HS-5 (cell line): ENCODE measurements around the gene COL9A3.

Source experiments
- DNase-seq: peaks from one replicate; pipeline ENCODE4 v3.0.0-alpha.2; 2012; ENCODE audit warnings: low read depth

Gene COL9A3

DNA sequence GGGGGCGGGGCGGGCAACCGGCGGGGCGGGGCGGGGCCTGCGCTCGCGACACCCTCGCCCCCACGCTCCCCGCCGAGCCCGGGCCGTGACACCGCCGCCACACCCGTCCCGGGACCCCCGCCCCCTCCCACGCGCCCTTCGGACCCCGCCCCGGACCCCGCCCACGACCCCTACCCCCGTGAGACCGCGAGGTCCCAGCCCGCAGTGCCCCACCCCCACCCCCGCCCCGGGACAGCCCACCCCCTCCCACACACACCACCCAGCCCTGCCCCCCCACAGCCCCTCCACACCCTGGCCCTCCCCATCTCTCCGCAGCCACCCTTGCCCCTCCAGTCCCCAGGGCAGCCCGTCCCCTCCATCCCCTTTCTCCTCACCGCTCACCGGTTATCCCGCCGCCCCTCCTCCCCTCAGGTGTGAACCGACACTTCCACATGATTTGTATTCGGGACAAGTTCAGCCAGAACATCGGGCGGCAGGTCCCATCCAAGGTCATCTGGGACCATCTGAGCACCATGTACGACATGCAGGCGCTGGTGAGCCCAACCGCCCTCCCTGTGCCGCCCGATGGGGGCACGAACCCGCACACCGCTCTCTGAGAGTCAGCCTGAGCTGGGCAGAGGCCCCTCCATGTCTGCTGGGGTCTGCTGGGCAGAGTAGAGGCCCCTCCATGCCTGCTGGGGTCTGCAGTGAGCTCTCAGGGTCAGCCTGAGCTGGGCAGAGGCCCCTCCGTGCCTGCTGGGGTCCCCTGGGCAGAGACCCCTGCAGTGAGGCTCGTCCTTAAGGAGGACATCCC is 20.0 kb upstream of the COL9A3 start:
- DNase-seq: no peak

DNA sequence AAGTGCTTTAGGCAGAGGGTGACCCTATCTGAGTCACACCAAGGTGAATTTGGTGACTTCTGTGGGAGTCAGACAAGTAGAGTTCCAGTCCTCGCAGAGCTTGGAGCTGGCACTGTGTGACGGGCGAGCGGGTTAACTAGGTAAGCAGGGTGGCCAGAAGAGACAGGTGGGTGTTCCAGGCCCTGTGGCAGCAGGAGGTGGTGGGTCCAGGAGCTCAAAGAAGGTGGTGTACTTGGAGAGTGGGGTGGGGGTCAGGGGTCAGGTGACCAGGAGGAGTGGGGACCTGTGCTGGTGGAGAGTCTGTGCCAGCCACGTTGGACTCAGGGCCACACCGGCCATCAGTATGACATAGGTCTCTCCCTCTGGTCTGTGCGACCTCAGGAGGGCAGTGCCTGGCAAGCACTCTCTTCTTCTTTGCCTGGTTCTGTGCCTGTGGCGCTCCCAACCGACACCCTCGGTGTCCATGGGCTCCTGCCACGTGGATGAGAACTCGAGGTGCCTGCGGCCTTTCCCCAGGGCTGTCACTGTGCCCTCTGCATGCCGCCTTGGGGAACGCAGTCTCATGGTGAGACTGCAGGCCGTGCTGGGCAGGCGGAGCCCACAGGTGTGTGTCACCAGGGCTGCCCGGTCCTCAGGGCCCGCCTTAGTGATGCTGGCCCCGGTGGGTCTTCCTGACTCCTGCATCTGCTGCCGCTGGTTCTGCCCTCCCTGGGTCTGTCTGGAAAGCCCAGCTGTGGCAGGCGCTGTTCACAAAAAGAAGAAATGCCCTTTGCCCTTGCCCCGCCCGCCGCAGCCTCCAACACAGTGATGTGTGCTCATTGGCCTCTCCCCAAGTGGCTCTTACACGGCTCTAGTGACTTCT is 18.9 kb upstream of the COL9A3 start:
- no peak for DNase-seq

DNA sequence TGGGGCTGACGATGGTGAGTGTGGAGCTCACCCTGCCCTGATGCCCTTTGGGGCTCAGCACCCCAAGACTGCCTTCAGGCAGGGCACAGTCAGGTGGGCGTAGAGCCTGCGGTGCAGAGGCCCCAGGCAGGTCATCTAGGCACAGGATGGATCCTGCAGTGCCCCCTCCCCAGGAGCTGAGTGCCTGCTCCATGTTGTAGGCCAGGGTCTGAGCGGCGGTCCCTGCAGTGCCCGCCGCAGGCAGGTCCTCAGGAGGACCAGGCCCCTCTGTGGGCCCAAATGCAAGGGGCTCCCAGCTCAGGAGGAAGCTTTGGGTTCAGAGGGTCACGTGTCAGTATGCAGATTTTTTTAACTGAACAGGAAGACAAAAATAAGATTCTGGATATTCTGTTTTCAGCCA is 17.8 kb upstream of the COL9A3 start:
- no peak for DNase-seq

DNA sequence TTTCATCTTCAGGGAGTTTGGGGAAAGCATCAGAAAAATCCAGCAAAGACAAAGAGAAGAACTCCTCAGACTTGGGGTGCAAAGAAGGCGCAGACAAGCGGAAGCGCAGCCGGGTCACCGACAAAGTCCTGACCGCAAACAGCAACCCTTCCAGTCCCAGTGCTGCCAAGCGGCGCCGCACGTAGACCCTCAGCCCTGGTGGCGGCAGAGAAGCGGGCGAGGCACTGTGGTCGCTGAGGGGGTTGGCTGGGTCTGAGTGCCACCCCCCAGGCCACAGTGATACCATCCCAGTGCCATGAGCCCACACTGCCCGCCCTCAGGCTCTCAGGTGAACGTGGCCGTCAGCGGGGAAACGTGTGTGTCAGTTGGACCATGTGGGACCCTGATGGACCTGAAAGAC is 17.4 kb upstream of the COL9A3 start:
- no peak for DNase-seq

DNA sequence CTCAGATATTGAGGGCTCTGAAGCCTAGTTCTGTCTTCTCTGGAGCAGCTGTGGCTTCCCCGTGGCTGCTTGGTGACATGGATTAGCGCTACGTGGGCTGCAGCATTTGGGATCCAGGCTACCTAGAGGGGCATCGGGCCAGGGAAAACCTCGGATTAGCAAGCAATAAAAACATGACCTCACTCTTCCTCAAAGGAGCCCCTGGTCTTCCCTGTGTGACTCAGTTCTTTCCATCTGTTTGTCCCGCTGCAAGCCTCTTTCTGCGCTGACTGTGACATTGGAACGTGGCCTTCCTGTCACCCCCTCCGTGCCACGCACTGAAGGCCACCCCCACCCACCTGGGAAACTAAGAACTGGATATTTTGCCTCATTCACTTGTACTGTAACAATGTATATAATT is 17.0 kb upstream of the COL9A3 start:
- no peak for DNase-seq

DNA sequence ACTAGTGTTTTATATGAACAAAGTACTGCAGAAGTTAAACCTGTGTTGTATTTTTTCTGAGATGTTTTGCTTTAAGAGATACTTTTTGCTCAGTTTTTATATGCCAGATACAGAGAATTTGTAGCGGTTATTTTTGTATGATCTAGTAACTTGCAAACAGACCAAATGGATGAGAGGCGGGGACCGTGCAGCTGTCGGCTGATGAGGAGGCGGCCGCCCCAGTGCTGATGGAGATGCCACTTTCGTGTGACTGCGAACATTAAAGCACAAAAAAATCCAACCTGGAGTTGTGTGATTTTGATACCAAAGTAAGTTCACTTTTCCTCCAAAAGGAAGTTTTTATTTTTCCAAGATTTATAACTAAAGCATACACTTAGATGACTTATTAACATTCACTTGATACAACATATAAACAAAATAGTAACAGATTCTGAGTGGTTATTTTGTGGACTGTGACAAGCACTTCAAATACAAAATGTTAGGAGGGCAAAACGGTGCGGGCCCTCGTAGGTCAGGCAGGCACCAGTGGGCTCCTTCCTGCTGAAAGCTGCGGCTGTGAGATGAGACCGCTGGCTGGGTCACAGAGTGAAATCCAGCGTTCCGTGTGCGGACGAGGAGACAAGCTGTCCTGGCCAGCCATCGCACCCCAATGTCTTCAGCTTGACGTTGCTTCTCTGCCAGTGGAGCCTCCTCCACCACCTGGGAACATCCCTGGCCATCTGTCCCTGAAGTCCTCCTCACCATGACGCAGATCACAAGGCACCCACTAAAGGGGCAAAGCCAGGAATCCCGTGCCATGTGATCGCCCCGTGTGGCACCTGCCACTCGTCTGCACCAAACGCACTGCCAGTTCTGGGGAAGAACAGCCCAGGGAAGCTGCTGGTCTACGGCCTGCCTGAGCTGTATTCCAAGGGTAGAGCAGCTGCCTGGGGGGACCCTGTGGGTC is 16.3 kb upstream of the COL9A3 start:
- no peak for DNase-seq

DNA sequence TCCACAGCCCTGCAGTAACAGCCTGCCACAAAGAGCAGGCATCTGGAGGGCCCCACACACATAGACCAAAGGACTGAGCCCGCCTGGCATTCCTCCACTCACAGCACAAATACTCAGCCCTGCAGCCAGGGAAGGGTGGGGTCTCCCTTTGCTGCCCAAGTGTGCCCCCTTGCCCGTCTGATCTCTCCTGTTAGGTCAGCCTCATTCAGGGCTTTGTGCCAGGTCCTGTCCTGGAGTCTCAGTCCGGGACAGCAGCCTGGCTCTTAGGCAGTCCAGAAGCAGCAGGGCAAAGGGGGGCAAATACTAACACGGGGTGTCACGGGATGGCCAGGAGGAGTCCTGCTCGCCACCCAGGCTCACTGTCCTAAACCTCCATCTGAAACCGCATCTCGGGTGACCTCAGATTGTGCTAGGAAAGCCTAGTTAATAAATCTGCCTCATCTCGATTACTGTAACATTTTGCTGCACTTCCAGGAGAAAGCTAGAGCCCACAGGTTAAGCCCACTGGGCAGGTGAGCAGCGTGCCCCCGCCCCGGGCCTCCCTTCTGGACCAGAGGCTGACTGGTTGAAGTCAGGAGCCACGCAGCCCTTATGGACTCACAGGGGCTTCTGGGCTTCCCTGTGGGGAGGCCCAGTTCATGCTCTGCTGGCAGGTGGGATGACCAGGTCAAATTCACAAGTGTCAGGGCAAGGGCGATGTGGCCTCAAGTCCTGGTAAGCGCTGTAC is 15.4 kb upstream of the COL9A3 start:
- DNase-seq: no peak

DNA sequence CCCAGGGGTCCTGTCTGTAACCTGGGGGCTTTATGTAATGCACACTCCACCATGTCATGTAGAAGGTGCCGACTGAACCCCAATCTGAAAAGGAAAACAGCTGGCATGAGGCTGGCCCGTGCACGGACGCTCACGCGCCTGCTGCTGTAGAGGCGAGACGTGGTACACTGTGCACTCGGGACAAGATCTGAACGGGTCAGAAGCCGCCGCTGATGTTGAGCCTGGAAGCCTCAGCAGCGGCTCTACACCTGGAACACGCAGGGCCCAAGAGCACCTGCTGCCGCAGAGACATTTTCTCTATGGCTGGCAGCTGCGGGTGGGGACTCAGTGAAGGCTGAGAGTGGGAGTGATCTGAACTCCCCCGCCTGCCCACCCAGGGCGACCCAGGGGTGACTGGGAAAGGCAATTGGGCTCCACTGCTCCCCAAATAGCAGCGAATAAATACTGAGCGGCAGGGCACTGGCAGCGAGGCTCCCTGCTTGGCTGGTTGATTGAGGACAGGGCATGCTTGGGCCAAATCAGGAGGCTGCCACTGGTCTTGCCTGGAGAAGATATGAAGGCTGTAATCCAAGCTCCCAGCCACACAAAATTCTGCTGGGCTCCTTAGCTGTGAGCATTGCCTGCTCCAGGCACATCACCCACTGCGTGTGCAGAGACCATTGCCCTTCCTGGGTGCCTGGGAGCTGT is 14.7 kb upstream of the COL9A3 start:
- DNase-seq: no peak

DNA sequence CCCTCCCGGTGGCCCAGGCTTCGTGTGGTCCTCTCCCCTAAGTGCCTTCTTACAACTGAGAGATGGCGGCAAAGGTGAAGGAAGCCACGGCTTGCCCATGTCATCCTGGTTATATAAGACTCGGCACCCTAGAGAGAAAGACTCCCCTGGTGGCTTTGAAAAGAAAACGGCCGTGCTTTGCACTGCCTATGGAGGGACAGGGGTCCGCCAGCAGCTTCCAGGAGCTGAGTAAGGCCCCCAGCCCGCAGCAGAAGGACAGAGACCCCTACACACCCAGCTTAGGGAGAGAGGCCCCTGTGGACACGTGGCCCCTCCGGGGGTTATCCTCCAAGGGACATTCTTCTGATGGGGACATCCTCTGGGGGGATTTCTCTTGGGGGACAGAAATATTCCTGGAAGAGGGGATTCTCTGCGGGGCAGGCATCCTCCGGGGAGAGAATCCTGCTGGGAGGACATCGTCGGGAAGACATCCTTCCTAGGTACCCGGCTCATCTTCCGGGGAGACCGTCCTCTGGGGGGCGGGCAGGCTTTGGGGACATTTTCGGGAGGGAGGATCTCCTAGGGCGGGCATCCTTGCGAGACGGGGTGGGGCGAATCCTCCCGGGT is 12.7 kb upstream of the COL9A3 start:
- no peak for DNase-seq

DNA sequence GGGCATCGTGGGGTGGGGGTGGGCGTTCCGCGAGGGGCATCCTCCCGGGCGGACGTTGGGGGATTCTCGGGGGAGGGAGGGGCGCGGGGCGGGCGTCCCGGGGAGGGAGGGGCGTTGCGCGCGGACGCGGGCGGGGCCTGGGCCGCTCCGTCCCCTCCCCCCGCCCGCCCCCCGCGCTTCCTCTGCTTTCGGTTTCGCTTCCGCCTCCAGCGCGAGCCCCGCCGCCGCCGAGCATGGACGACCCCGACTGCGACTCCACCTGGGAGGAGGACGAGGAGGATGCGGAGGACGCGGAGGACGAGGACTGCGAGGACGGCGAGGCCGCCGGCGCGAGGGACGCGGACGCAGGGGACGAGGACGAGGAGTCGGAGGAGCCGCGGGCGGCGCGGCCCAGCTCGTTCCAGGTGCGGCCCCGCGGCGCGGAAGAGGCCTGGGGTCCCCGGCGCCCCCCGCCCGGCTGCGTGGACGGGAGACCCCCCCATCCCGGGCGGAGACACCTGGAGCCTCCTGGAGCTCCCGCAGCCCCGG is 12.2 kb upstream of the COL9A3 start, which contains the start of gene OGFR:
Gene OGFR (plus strand): TSS at position 209 of the 528 bp plus-strand sequence. CDS start 25 bp downstream, at position 234.
- no peak for DNase-seq

DNA sequence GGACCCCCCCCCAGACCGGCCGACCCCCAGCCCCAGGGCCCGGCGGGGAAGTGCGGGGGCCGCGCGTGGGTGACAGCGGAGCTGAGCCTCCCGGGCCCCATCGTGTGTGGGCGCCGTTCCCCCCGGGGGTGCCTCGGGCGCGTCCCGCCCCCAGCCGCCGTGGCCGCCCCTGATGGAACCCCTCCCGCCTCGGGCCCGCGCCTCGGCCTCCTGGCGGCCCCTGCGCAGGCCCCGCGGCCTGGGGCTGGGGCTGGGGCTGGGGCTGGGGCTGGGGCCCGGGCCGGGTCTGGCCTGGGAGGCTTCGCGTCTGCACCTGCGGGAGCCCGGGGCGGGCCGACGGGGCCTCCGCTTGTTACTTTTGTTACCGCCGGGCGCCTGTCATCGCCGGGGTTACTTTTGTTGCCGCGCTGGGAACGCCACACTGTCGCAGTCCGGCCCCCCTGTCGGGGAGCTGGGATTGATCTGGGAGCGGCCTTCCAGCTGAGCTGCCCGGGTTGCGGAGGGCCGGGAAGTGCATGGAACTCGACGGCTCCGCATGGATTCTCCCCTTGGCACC is 11.6 kb upstream of the COL9A3 start:
- no peak for DNase-seq

DNA sequence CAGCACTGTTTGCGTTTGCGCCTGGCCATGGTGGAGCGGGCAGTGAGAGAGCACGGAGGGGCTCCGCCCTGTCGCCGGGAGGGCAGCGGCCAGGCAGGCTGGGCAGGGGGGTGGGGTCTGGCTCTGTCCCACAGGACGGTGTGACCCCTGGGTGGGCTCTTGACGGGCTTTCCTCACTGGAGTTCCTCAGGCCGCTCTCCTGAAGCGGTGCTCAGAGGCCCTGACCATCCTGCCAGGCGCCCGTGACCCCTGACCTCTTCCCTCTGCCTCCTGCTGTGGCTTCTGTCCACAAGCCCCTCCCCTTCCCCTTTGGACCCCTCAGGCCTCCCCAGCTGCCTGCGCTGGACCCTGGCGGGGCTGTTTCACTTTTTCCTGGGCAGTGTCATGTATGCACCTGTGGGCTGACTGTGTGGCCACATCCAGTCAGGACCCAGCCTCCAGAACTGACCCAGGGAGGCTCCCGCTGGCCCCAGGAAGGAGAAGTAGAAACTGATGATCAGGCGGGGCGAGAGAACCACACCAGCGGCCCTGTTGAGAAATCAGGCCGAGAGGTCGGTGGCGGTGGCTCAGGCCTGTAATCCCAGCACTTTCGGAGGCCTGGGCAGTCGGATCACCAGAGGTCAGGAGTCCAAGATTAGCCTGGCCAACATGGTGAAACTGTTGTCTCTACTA is 11.0 kb upstream of the COL9A3 start:
- no peak for DNase-seq

DNA sequence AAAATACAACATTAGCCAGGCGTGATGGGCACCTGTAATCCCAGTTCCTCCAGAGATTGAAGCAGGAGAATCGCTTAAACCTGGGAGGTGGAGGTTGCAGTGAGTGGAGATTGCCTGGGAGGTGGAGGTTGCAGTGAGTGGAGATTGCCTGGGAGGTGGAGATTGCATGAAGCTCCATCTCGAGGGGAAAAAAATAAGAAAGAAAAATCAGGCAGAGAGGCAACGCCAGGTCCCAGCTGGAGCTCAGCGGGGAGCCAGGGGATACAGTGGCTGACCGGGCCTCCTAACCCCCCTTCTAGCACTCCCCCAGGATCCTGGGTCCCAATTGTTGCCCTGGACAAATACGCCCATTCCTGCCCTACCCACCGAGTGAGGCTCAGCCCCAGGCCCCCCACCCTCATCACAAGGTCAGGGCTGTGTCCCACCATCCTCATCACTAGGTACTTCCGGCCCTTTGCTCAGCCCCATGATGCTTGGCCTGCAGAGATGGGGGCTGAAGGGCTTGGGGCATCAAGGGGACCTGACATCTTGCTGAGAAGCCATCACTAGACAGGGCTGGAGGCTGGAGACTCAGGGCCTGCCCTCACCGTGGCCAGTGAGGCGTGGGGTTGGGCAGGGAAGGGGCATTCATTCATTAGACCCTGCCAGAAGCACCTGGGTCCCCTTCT is 10.3 kb upstream of the COL9A3 start:
- DNase-seq: no peak

DNA sequence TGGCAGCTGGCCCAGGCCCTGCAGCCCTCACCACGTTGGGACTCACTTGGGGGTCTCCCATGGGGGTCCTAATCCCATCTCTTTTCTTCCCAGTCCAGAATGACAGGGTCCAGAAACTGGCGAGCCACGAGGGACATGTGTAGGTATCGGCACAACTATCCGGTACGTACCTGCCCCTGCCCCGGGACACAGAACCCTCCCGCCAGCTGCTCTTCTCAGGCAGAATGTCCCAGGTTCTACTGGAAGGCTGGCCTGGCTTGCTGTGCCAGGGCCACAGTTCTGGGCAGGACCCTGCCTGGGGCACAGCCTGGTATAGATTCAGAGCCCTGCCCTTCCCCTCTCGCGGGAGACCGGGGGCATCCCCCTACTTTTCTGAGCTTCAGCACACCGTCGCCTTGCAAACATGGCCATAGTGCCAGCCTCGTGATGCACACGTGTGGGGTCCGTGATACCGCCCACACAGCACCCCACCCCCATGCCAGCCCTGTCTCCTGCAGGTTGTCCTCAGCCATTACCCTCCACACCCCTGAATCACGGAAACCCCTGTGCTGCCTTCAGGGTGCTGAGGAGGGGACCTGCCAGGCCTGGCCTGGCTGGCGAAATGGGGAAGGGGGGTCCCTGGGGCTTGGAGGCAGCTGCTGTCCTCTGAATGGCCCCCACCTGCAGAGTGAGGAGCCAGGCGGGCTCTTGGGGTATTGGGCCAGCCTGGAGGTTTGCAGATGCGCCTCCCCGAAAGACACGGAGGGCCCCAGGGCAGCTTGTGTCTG is 9.2 kb upstream of the COL9A3 start:
- DNase-seq: no peak

DNA sequence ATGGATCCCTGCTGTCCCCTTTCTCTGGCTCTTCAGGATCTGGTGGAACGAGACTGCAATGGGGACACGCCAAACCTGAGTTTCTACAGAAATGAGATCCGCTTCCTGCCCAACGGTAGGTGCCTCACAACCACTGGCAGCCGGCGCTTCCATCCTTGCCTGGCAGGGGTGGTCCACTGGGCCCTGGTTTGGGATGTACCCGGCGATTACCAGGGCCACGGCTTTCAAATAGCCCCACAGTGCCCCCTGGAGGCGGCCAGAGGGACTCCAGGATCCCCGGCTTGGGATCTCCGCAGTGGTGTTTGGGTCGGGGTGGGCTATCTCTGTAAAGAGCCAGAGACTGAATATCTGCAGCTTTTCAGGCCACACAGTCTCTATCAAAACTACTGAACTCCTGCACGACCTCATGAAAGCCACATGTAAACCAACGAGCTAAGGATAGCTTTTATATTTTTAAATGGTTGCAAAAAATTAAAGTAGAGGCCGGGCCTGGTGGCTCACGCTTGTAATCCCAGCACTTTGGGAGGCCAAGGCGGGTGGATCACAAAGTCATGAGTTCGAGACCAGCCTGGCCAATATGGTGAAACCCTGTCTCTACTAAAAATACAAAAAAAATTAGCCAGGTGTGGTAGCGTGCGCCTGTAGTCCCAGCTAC is 8.5 kb upstream of the COL9A3 start:
- DNase-seq: no peak

DNA sequence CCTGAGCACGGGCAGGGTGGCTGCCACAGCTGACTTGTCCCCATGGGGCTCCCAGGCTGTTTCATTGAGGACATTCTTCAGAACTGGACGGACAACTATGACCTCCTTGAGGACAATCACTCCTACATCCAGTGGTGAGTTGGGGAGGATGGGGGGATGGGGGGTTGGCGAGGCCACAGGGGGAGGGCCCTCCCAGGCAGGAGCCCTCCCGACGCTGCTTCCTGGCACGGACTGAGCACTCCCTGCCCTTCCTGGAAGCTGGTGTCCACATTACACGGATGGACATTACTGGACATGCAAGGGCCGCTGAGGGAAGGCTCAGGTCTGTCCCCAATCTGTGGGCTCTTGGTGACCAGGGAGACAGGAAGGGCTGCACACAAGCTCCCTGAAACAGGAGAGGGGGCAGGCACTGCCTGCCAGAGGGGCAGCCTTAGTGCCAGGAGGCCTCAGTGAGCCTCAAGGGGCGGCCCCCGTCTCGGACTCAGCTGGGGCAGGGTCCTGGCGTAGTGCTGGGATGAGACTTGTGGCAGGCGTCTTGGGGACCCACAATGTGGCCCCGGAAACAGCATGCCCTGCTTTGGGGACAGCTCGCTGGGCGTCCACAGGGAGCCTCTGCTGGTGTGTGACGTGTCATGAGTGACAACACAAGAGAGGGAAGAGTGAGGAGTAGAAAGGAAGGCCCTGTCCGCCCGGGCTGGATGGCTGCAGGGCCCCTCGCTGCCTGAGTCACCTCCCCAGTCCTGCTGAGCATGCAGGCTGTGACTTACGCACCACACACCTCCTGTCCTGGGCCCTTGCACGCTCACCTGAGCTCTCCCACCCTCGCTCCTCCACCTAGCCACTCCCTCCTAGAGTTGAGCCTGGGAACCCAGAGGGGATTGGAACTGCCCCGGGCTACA is 7.1 kb upstream of the COL9A3 start:
- DNase-seq: no peak
